Keratinocyte (primary cell): ENCODE data around the gene MYO1E. TPM values are rescaled to one million over a fixed set of nuclear protein-coding genes. Genes with fewer than 3 reads are reported as not detected.

Source experiments
- DNase-seq: peaks from one replicate; pipeline ENCODE4 v3.0.0-alpha.2; 2011; ENCODE audit warnings: low read depth, missing footprints, low spot score
- FAIRE-seq: peaks from 2 replicates; lab custom pipeline; 2011; peaks lifted over from hg19 to GRCh38; lab: Jason Lieb, UNC
- H2AFZ ChIP-seq: 2 replicates; pipeline ENCODE4 v1.6.0; 2012; ENCODE audit warnings: low read length, control low read depth, inconsistent platforms; ENCODE audit not compliant: control insufficient read depth
- H3K27ac ChIP-seq: 2 replicates; pipeline ENCODE4 v1.5.1; 2011; ENCODE audit warnings: low read length; ENCODE audit not compliant: control insufficient read depth, insufficient read depth
- H3K27me3 ChIP-seq: 3 replicates; pipeline ENCODE4 v1.6.0; 2011; ENCODE audit warnings: low read length; ENCODE audit not compliant: control insufficient read depth, insufficient read depth; ENCODE audit errors: extremely low read depth
- H3K36me3 ChIP-seq, 2 experiments: 2 replicates in 1 of 2; 3 replicates in 1 of 2; pipeline ENCODE4 v1.5.1; 2011; ENCODE audit warnings: low read length in 2 of 2, mild to moderate bottlenecking in 1 of 2; ENCODE audit not compliant: control insufficient read depth in 2 of 2, insufficient read depth in 2 of 2; ENCODE audit errors: extremely low read depth in 1 of 2
- H3K4me1 ChIP-seq: 3 replicates; pipeline ENCODE4 v1.5.1; 2011; ENCODE audit warnings: low read length; ENCODE audit not compliant: control insufficient read depth, insufficient read depth; ENCODE audit errors: extremely low read depth
- H3K4me2 ChIP-seq: 3 replicates; pipeline ENCODE4 v1.6.0; 2011; ENCODE audit warnings: low read depth, low read length; ENCODE audit not compliant: control insufficient read depth, insufficient read depth; ENCODE audit errors: extremely low read depth
- H3K4me3 ChIP-seq, 3 experiments: fragments of 200-600 bp in 1 of 3; sonication (generic) in 1 of 3; 2 replicates in 2 of 3; 3 replicates in 1 of 3; pipeline ENCODE4 v1.5.1; 2011 to 2016; ENCODE audit warnings: low read length in 3 of 3, mild to moderate bottlenecking in 3 of 3, control low read depth in 2 of 3, inconsistent platforms in 1 of 3, low read depth in 1 of 3, mixed read lengths in 1 of 3, mixed run types in 1 of 3, moderate library complexity in 1 of 3; ENCODE audit not compliant: control insufficient read depth in 2 of 3, insufficient read depth in 2 of 3; ENCODE audit errors: extremely low read depth in 1 of 3
- H3K79me2 ChIP-seq: 2 replicates; pipeline ENCODE4 v1.6.0; 2012; ENCODE audit warnings: low read length; ENCODE audit not compliant: control insufficient read depth, insufficient read depth
- H3K9ac ChIP-seq: 3 replicates; pipeline ENCODE4 v1.6.0; 2011; ENCODE audit warnings: low read length; ENCODE audit not compliant: control insufficient read depth, insufficient read depth; ENCODE audit errors: extremely low read depth
- H3K9me1 ChIP-seq: 3 replicates; pipeline ENCODE4 v1.6.0; 2011; ENCODE audit warnings: low read length; ENCODE audit not compliant: control insufficient read depth, insufficient read depth; ENCODE audit errors: extremely low read depth
- H3K9me3 ChIP-seq: 2 replicates; pipeline ENCODE4 v1.5.1; 2012; ENCODE audit warnings: low read depth, low read length; ENCODE audit not compliant: control insufficient read depth
- H4K20me1 ChIP-seq: 3 replicates; pipeline ENCODE4 v1.6.0; 2011; ENCODE audit warnings: low read length; ENCODE audit not compliant: control insufficient read depth, insufficient read depth; ENCODE audit errors: extremely low read depth
- EZH2 ChIP-seq: IDR thresholded peaks from one replicate; pipeline ENCODE4 v1.6.1; 2012; ENCODE audit warnings: inconsistent platforms, mild to moderate bottlenecking, low read length, moderate library complexity
- dilution Hi-C: fragments of 300-500 bp; cut with MboI; formaldehyde crosslinking; loops from one replicate; pipeline ENCODE4 v1.7.0; 2020; ENCODE audit warnings: low sequenced_read_pairs; ENCODE audit not compliant: extremely low pct_ligation_motif_present
- polyA plus RNA-seq, 5 experiments: library from polyadenylated mRNA; depleted of rRNA in 3 of 5; stranded (reverse) in 3 of 5; stranded (forward) in 1 of 5; unstranded in 1 of 5; fragments of >200 nt; gene quantifications; 1 replicate in 1 of 5; 2 replicates in 3 of 5; 3 replicates in 1 of 5; pipeline versions ENCODE4 v1.2.1 to v1.2.3, GENCODE V29; 2011 to 2012; ENCODE audit warnings: missing spikeins in 2 of 5, low read depth in 1 of 5, low replicate concordance in 1 of 5
- TF ChIP-seq, protein P1 (sequence below), 3 experiments: IDR thresholded peaks in 1 of 3; conservative IDR thresholded peaks in 1 of 3; optimal IDR thresholded peaks in 1 of 3; 2 replicates in 2 of 3; 3 replicates in 1 of 3; pipeline versions ENCODE3 to v1.5.1; 2011; ENCODE audit warnings: low read length in 3 of 3, mild to moderate bottlenecking in 3 of 3, moderate library complexity in 2 of 3, control low read depth in 1 of 3, inconsistent platforms in 1 of 3; ENCODE audit not compliant: insufficient read depth in 2 of 3; ENCODE audit errors: extremely low read depth in 1 of 3

Gene MYO1E
- polyA plus RNA-seq, 1 donor (not counting 4 experiments of a cell fraction or from before 2014, with no cell fraction given) = 213 TPM

DNA sequence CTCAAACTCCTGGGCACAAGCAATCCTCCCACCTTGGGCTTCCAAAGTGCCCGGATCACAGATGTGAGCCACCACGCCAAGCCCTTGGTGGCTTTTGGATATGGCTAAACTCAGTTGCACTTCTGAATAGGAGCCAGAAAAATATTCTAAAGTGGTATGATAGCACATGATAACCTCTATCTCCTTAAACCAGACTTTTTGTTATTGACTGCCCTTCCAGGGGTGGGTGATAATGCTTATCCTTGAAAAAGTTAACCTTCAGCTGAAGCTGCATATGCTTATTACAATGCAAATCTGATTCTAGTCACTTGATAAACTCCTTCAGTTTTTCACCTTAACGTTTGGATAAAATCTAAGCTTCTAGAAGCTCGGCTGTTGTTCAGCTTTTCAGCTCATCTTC lies 261.4 kb downstream of the MYO1E start:
- no peaks in the 10 kb centered on the region for H3K27me3 ChIP-seq
- H3K9ac ChIP-seq = no peak overlapping the region
- no peaks in the 10 kb centered on the region for H4K20me1 ChIP-seq
- no peak for TF ChIP-seq EZH2
- TF ChIP-seq, protein P1, sequence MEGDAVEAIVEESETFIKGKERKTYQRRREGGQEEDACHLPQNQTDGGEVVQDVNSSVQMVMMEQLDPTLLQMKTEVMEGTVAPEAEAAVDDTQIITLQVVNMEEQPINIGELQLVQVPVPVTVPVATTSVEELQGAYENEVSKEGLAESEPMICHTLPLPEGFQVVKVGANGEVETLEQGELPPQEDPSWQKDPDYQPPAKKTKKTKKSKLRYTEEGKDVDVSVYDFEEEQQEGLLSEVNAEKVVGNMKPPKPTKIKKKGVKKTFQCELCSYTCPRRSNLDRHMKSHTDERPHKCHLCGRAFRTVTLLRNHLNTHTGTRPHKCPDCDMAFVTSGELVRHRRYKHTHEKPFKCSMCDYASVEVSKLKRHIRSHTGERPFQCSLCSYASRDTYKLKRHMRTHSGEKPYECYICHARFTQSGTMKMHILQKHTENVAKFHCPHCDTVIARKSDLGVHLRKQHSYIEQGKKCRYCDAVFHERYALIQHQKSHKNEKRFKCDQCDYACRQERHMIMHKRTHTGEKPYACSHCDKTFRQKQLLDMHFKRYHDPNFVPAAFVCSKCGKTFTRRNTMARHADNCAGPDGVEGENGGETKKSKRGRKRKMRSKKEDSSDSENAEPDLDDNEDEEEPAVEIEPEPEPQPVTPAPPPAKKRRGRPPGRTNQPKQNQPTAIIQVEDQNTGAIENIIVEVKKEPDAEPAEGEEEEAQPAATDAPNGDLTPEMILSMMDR (optimal IDR thresholded peaks at IDR 0.05 in 1 of 3, IDR thresholded peaks at IDR 0.05 in 1 of 3, conservative IDR thresholded peaks at IDR 0.05 in 1 of 3; ENCODE audit: extremely low read depth in 1 of 3, insufficient read depth in 2 of 3, low read length in 3 of 3) = no peak
- H3K27ac ChIP-seq = no peak overlapping the region
- H3K36me3 ChIP-seq = peaks cover 5 to 39% of the 10 kb centered on the region in 2 experiments
- no peak for DNase-seq
- no peak overlapping the region for H3K4me2 ChIP-seq
- no peak for FAIRE-seq
- dilution Hi-C loops = no loop called here
- H3K4me3 ChIP-seq = no peak overlapping the region
- no peaks in the 10 kb centered on the region for H3K9me3 ChIP-seq
- H2AFZ ChIP-seq = no peak overlapping the region
- peaks cover 4% of the 10 kb centered on the region for H3K4me1 ChIP-seq
- no peaks in the 10 kb centered on the region for H3K9me1 ChIP-seq
- peaks cover 1% of the 10 kb centered on the region for H3K79me2 ChIP-seq

DNA sequence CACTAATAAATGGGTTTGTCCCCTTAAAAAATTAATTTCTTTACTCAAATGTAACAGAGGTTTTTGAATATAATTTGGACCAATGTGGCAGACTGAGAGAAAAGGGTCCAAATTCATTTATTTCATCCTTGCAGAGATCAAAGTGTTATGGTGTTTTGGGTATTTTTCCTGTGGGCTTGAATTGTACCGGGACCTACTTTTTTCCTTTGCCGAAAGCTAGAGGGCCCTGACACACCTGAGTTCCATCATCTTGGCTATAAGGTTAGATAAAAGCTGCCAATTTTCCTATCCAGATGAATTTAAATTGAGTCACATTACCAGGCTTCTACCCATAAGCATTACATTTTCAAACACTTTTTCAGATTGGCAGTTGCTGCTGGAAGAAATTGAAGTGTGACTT lies 266.8 kb downstream of the MYO1E start:
- H3K9ac ChIP-seq = peak overlapping the region; percentile 79
- dilution Hi-C loops = no loop called here

More for the DNA sequence above, 266.8 kb downstream of the MYO1E start:
- Histone ChIP-seq H3K27ac (peak overlapping the region; percentile 67), H3K4me1 (peaks cover 11% of the 10 kb centered on the region), H3K4me2 (peak overlapping the region; percentile 90), H3K9me1 (no peaks in the 10 kb centered on the region), H3K4me3 (peak overlapping the region; percentile 82 to 97 (median 93)), H3K9me3 (no peaks in the 10 kb centered on the region), H3K79me2 (peaks cover 8% of the 10 kb centered on the region), H3K36me3 (peaks cover 0 to 16% of the 10 kb centered on the region in 2 experiments), H3K27me3 (no peaks in the 10 kb centered on the region), H4K20me1 (no peaks in the 10 kb centered on the region), H2AFZ (peak overlapping the region; percentile 87)
- TF ChIP-seq, protein P1 (optimal IDR thresholded peaks at IDR 0.05 in 1 of 3, IDR thresholded peaks at IDR 0.05 in 1 of 3, conservative IDR thresholded peaks at IDR 0.05 in 1 of 3; ENCODE audit: extremely low read depth in 1 of 3, insufficient read depth in 2 of 3, low read length in 3 of 3) = peak; percentile 18 to 41 (median 36)
- no peak for TF ChIP-seq EZH2
- DNase-seq (no peak), FAIRE-seq (no peak)
